Activated T-cell treated with anti-CD3 and anti-CD28 coated beads, Interleukin-2, amount 50 U/mL, for 48 hours (primary cell): ENCODE results near the gene MATN4.
"Not testable (repeated sequence)": the region's sequence is repeated elsewhere in the genome, so short reads cannot be mapped to it uniquely, and the experiment has no call there.

Source experiments
- DNase-seq, 2 experiments: peaks; one replicate each; pipeline ENCODE4 v3.0.0-alpha.2; 2020

Gene MATN4

GRCh38 chr20:45308117-45308778 is at the start of gene MATN4:
Gene MATN4, minus strand, starts transcription at chr20:45308299. Its CDS starts 2,717 bp downstream, at chr20:45305582.
- no peak for DNase-seq

- DNase-seq = peak in 1 of 2 experiments; percentile 37
These were observed 47.3 kb upstream of the MATN4 start for GRCh38 chr20:45355209-45356084.

GRCh38 chr20:45354423-45355208 is 46.5 kb upstream of the MATN4 start:
- peak; percentile 53 to 54 for DNase-seq

GRCh38 chr20:45353746-45354145 is 45.6 kb upstream of the MATN4 start:
- DNase-seq = no peak

- DNase-seq = no peak
These were observed 44.6 kb upstream of the MATN4 start for GRCh38 chr20:45352729-45353128.

GRCh38 chr20:45350795-45351194 is 42.7 kb upstream of the MATN4 start:
- not testable (repeated sequence) for DNase-seq

GRCh38 chr20:45350217-45350616 is 42.1 kb upstream of the MATN4 start:
- no peak for DNase-seq

- DNase-seq = peak; percentile 75 to 81
These were observed 40.1 kb upstream of the MATN4 start, which contains the start of gene SDC4 for GRCh38 chr20:45347936-45348778. Gene SDC4, minus strand, starts transcription at chr20:45348424. Its CDS starts 40 bp downstream, at chr20:45348384.

GRCh38 chr20:45347297-45347935 is 39.3 kb upstream of the MATN4 start:
- no peak for DNase-seq

- DNase-seq = no peak
These were observed 38.8 kb upstream of the MATN4 start for GRCh38 chr20:45346851-45347250.

- no peak for DNase-seq
These were observed 38.2 kb upstream of the MATN4 start for GRCh38 chr20:45346291-45346718.

- no peak for DNase-seq
These were observed 37.2 kb upstream of the MATN4 start for GRCh38 chr20:45345104-45345936.

- DNase-seq = no peak
These were observed 36.2 kb upstream of the MATN4 start for GRCh38 chr20:45344168-45344860.

GRCh38 chr20:45343532-45344167 is 35.6 kb upstream of the MATN4 start:
- no peak for DNase-seq

GRCh38 chr20:45342855-45343531 is 34.9 kb upstream of the MATN4 start:
- no peak for DNase-seq

- DNase-seq = no peak
These were observed 34.1 kb upstream of the MATN4 start for GRCh38 chr20:45341939-45342854.

GRCh38 chr20:45341579-45341938 is 33.5 kb upstream of the MATN4 start:
- no peak for DNase-seq

- DNase-seq = no peak
These were observed 32.9 kb upstream of the MATN4 start for GRCh38 chr20:45340951-45341350.
